H9 (cell line): ENCODE results near the gene COL23A1. TPM values are rescaled to one million over a fixed set of nuclear protein-coding genes. Genes with fewer than 3 reads are reported as not detected.

Source experiments
- DNase-seq: peaks from one replicate; pipeline ENCODE4 v3.0.0-alpha.2; 2017
- H2AFZ ChIP-seq: one replicate; pipeline ENCODE4 v1.6.1; 2013; ENCODE audit warnings: mild to moderate bottlenecking, low read length, control low read depth, moderate library complexity
- H2AK5ac ChIP-seq: 2 replicates; pipeline ENCODE4 v1.6.1; 2013; ENCODE audit warnings: low read length, control low read depth, mixed read lengths; ENCODE audit not compliant: insufficient read length
- H2BK120ac ChIP-seq: one replicate; pipeline ENCODE4 v1.6.1; 2013; ENCODE audit warnings: low read depth, mild to moderate bottlenecking, low read length, control low read depth, inconsistent platforms; ENCODE audit not compliant: poor library complexity, severe bottlenecking
- H2BK12ac ChIP-seq: 2 replicates; pipeline ENCODE4 v1.6.1; 2013; ENCODE audit warnings: low read length, control low read depth, mixed read lengths, low read depth; ENCODE audit not compliant: insufficient read length
- H2BK15ac ChIP-seq: 2 replicates; pipeline ENCODE4 v1.6.1; 2013; ENCODE audit warnings: low read depth, low read length, control low read depth
- H2BK20ac ChIP-seq: one replicate; pipeline ENCODE4 v1.6.1; 2013; ENCODE audit warnings: low read depth, mild to moderate bottlenecking, low read length, control low read depth, inconsistent platforms; ENCODE audit not compliant: poor library complexity, severe bottlenecking
- H2BK5ac ChIP-seq: 2 replicates; pipeline ENCODE4 v1.6.1; 2013; ENCODE audit warnings: low read length, control low read depth, mixed read lengths; ENCODE audit not compliant: insufficient read length
- H3K14ac ChIP-seq: 2 replicates; pipeline ENCODE4 v1.6.1; 2013; ENCODE audit warnings: low read length, control low read depth; ENCODE audit not compliant: insufficient read depth
- H3K18ac ChIP-seq: 2 replicates; pipeline ENCODE4 v1.6.1; 2013; ENCODE audit warnings: low read depth, mild to moderate bottlenecking, mixed read lengths, low read length, control low read depth; ENCODE audit not compliant: insufficient read length
- H3K23ac ChIP-seq: 2 replicates; pipeline ENCODE4 v1.6.1; 2013; ENCODE audit warnings: low read length, control low read depth, mixed read lengths, low read depth; ENCODE audit not compliant: insufficient read length
- H3K23me2 ChIP-seq: 2 replicates; pipeline ENCODE4 v1.6.1; 2013; ENCODE audit warnings: low read depth, mild to moderate bottlenecking, mixed read lengths, low read length, control low read depth; ENCODE audit not compliant: insufficient read length, poor library complexity, severe bottlenecking
- H3K27ac ChIP-seq: 2 replicates; pipeline ENCODE4 v1.5.1; 2013; ENCODE audit warnings: low read length, control low read depth, mixed read lengths, low read depth; ENCODE audit not compliant: insufficient read length
- H3K27me3 ChIP-seq: 2 replicates; pipeline ENCODE4 v1.6.1; 2013; ENCODE audit warnings: low read length, control low read depth, inconsistent platforms; ENCODE audit not compliant: insufficient read depth
- H3K4ac ChIP-seq: 2 replicates; pipeline ENCODE4 v1.6.1; 2013; ENCODE audit warnings: low read depth, mild to moderate bottlenecking, control low read depth, inconsistent platforms, low read length, moderate library complexity
- H3K4me1 ChIP-seq: 2 replicates; pipeline ENCODE4 v1.6.1; 2013; ENCODE audit warnings: low read length, control low read depth, inconsistent platforms; ENCODE audit not compliant: insufficient read depth
- H3K4me2 ChIP-seq: 2 replicates; pipeline ENCODE4 v1.6.1; 2013; ENCODE audit warnings: low read length, control low read depth, mixed read lengths; ENCODE audit not compliant: insufficient read length, insufficient read depth
- H3K56ac ChIP-seq: 2 replicates; pipeline ENCODE4 v1.6.1; 2013; ENCODE audit warnings: low read depth, mild to moderate bottlenecking, mixed read lengths, low read length, control low read depth; ENCODE audit not compliant: insufficient read length
- H3K79me1 ChIP-seq: 2 replicates; pipeline ENCODE4 v1.6.1; 2013; ENCODE audit warnings: low read depth, mild to moderate bottlenecking, moderate library complexity, low read length, control low read depth, inconsistent platforms; ENCODE audit not compliant: insufficient read depth, poor library complexity, severe bottlenecking
- H3K79me2 ChIP-seq: 2 replicates; pipeline ENCODE4 v1.6.1; 2013; ENCODE audit warnings: low read length, control low read depth, inconsistent platforms; ENCODE audit not compliant: insufficient read depth
- H3K9ac ChIP-seq: 2 replicates; pipeline ENCODE4 v1.6.1; 2013; ENCODE audit warnings: low read length, control low read depth, mixed read lengths; ENCODE audit not compliant: insufficient read length; ENCODE audit errors: extremely low read depth
- H3K9me3 ChIP-seq: one replicate; pipeline ENCODE4 v1.6.1; 2013; ENCODE audit warnings: low read depth, low read length, inconsistent platforms; ENCODE audit not compliant: control insufficient read depth
- H3T11ph ChIP-seq: one replicate; pipeline ENCODE4 v1.6.1; 2013; ENCODE audit warnings: mild to moderate bottlenecking, low read length, control low read depth, inconsistent platforms
- H4K20me1 ChIP-seq: one replicate; pipeline ENCODE4 v1.6.1; 2013; ENCODE audit not compliant: control insufficient read depth, insufficient read length, insufficient read depth
- H4K5ac ChIP-seq: 2 replicates; pipeline ENCODE4 v1.6.1; 2013; ENCODE audit warnings: low read depth, mild to moderate bottlenecking, mixed read lengths, low read length, control low read depth; ENCODE audit not compliant: insufficient read length
- H4K8ac ChIP-seq: replicated peaks from 2 replicates; pipeline ENCODE4 v1.6.1; 2013; ENCODE audit warnings: low read length, control low read depth, mixed read lengths, low read depth; ENCODE audit not compliant: insufficient read length
- H4K91ac ChIP-seq: 2 replicates; pipeline ENCODE4 v1.6.1; 2013; ENCODE audit warnings: low read depth, mild to moderate bottlenecking, moderate library complexity, mixed read lengths, low read length, control low read depth; ENCODE audit not compliant: insufficient read length
- H3K27ac Mint-ChIP-seq, 3 experiments: 2 replicates in 2 of 3; 3 replicates in 1 of 3; pipeline ENCODE4 v1.8.0; 2020 to 2021; ENCODE audit warnings: mixed read lengths in 3 of 3, mild to moderate bottlenecking in 1 of 3, moderate library complexity in 1 of 3
- H3K27me3 Mint-ChIP-seq: 2 replicates; pipeline ENCODE4 v1.8.0; 2021; ENCODE audit warnings: low read depth, mild to moderate bottlenecking, moderate library complexity, mixed read lengths
- H3K36me3 Mint-ChIP-seq, 3 experiments: 2 replicates in 2 of 3; 3 replicates in 1 of 3; pipeline ENCODE4 v1.8.0; 2020 to 2021; ENCODE audit warnings: low read depth in 3 of 3, mixed read lengths in 3 of 3; ENCODE audit not compliant: insufficient read depth in 1 of 3
- H3K4me1 Mint-ChIP-seq, 2 experiments: 2 replicates each; pipeline ENCODE4 v1.8.0; 2020; ENCODE audit warnings: mixed read lengths in 2 of 2
- H3K4me3 Mint-ChIP-seq, 2 experiments: 2 replicates in 1 of 2; 3 replicates in 1 of 2; pipeline ENCODE4 v1.8.0; 2020 to 2021; ENCODE audit warnings: mild to moderate bottlenecking in 2 of 2, mixed read lengths in 2 of 2, moderate library complexity in 1 of 2
- H3K9me3 Mint-ChIP-seq, 2 experiments: 2 replicates in 1 of 2; 3 replicates in 1 of 2; pipeline ENCODE4 v1.8.0; 2020; ENCODE audit warnings: mild to moderate bottlenecking in 2 of 2, mixed read lengths in 2 of 2, moderate library complexity in 1 of 2
- WGBS: extraction: QIAGEN DNeasy Blood & Tissue Kit; methylation state at CpG from one replicate; pipeline ENCODE4 v1.1.7; 2013; ENCODE audit warnings: missing lambda C conversion rate, low lambda C conversion rate, mixed read lengths; ENCODE audit not compliant: insufficient read length; ENCODE audit errors: extremely low coverage; 5-methylcytosine and 5-hydroxymethylcytosine counted together
- total RNA-seq: library from RNA; stranded (reverse); gene quantifications from 2 replicates; pipeline ENCODE4 v1.2.1, GENCODE V29; 2021
- TF ChIP-seq, protein P1 (sequence below): fragments of 200-600 bp; sonication (generic); conservative IDR thresholded peaks from 3 replicates; pipeline ENCODE4 v1.8.0; 2021; ENCODE audit warnings: antibody characterized with exemption, mild to moderate bottlenecking

Gene COL23A1
- total RNA-seq, 1 experiment from 2014 or later = 2.6 TPM

DNA sequence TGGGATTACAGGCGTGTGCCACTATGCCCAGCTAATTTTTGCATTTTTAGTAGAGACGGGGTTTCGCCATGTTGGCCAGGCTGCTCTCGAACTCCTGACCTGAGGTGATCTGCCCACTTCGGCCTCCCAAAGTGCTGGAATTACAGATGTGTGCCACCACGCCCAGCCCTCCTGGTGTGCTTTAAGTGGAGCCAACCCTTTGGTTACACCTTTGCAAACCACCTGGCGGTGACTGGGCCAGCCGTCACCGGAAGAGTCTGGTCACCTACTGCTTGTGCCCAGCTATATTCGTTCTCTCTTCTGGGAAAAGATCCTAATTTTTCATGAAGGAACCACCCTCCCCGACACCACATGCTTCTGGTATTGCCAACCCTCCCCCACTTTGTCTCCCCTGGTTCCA, 35.9 kb downstream of the COL23A1 start:
- no peak overlapping the region for H2AK5ac ChIP-seq
- H2BK5ac ChIP-seq = no peak overlapping the region
- H2BK20ac ChIP-seq = no peak overlapping the region
- H2BK15ac ChIP-seq = no peak overlapping the region
- Mint-ChIP-seq H3K9me3 (no peaks in the 10 kb centered on the region; a peak in 2 of 5 replicates), H3K27me3 (peaks cover 31% of the 10 kb centered on the region), H3K4me3 (no peak overlapping the region), H3K4me1 (peaks cover 30 to 33% of the 10 kb centered on the region in 2 experiments), H3K36me3 (peaks cover 0 to 12% (median 0%) of the 10 kb centered on the region in 3 experiments; a peak in 4 of 7 replicates), H3K27ac (0 out of 7 replicates have a peak overlapping the region, but pooled peaks of 1 of the 3 experiments have one; percentile 76)
- TF ChIP-seq, protein P1, sequence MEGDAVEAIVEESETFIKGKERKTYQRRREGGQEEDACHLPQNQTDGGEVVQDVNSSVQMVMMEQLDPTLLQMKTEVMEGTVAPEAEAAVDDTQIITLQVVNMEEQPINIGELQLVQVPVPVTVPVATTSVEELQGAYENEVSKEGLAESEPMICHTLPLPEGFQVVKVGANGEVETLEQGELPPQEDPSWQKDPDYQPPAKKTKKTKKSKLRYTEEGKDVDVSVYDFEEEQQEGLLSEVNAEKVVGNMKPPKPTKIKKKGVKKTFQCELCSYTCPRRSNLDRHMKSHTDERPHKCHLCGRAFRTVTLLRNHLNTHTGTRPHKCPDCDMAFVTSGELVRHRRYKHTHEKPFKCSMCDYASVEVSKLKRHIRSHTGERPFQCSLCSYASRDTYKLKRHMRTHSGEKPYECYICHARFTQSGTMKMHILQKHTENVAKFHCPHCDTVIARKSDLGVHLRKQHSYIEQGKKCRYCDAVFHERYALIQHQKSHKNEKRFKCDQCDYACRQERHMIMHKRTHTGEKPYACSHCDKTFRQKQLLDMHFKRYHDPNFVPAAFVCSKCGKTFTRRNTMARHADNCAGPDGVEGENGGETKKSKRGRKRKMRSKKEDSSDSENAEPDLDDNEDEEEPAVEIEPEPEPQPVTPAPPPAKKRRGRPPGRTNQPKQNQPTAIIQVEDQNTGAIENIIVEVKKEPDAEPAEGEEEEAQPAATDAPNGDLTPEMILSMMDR = no peak
- no peaks in the 10 kb centered on the region for H4K20me1 ChIP-seq
- H3T11ph ChIP-seq = no peak overlapping the region
- no peak overlapping the region for H2BK12ac ChIP-seq
- no peaks in the 10 kb centered on the region for H3K79me1 ChIP-seq
- H3K27ac ChIP-seq = no peak overlapping the region
- H4K91ac ChIP-seq = no peak overlapping the region
- H4K5ac ChIP-seq = no peak overlapping the region
- H3K9me3 ChIP-seq = no peaks in the 10 kb centered on the region
- no peak for DNase-seq
- H3K23me2 ChIP-seq = no peaks in the 10 kb centered on the region
- H3K4me2 ChIP-seq = no peak overlapping the region
- H3K79me2 ChIP-seq = no peaks in the 10 kb centered on the region
- H3K4ac ChIP-seq = no peak overlapping the region
- H2BK120ac ChIP-seq = no peak overlapping the region
- no peak overlapping the region for H3K18ac ChIP-seq
- no CpG with 5 or more reads among the region's 11 CpGs for WGBS
- no peak overlapping the region for H4K8ac ChIP-seq
- H3K23ac ChIP-seq = no peak overlapping the region
- no peak overlapping the region for H3K9ac ChIP-seq
- no peak overlapping the region for H3K56ac ChIP-seq
- no peaks in the 10 kb centered on the region; the same call in 1 of the 2 replicates for H3K27me3 ChIP-seq
- no peak overlapping the region for H3K14ac ChIP-seq
- no peak overlapping the region for H2AFZ ChIP-seq
- no peaks in the 10 kb centered on the region; the same call in 1 of the 2 replicates for H3K4me1 ChIP-seq
